Duodenal mucosa (tissue), 2 donors: ENCODE data around the gene WWTR1.

Source experiments
- H3K27ac ChIP-seq: one replicate; pipeline ENCODE4 v1.7.0; 2013; ENCODE audit warnings: low read depth, low read length
- H3K27me3 ChIP-seq, 2 donors: one replicate each; pipeline ENCODE4 v1.7.0; 2013; ENCODE audit warnings: low read length in 2 of 2, control low read depth in 1 of 2; ENCODE audit not compliant: insufficient read depth in 2 of 2, control insufficient read depth in 1 of 2
- H3K36me3 ChIP-seq, 2 donors: one replicate each; pipeline ENCODE4 v1.7.0; 2013; ENCODE audit warnings: low read length in 2 of 2, control low read depth in 1 of 2; ENCODE audit not compliant: insufficient read depth in 2 of 2, control insufficient read depth in 1 of 2
- H3K4me1 ChIP-seq, 2 donors: one replicate each; pipeline ENCODE4 v1.7.0; 2013; ENCODE audit warnings: low read length in 2 of 2, control low read depth in 1 of 2; ENCODE audit not compliant: insufficient read depth in 2 of 2, control insufficient read depth in 1 of 2
- H3K4me3 ChIP-seq, 2 donors: one replicate each; pipeline ENCODE4 v1.7.0; 2013; ENCODE audit warnings: low read length in 2 of 2, low read depth in 1 of 2
- H3K9ac ChIP-seq, 2 donors: one replicate each; pipeline ENCODE4 v1.7.0; 2013; ENCODE audit warnings: low read length in 2 of 2, low read depth in 1 of 2
- H3K9me3 ChIP-seq, 2 donors: one replicate each; pipeline ENCODE4 v1.7.0; 2013; ENCODE audit warnings: low read length in 2 of 2, control low read depth in 1 of 2; ENCODE audit not compliant: control insufficient read depth in 1 of 2

The WWTR1 gene

GRCh38 chr3:149541091-149541491, 116.7 kb downstream of the WWTR1 start:
- Histone ChIP-seq H3K27me3 (no peaks in the 10 kb centered on the region), H3K9me3 (no peaks in the 10 kb centered on the region), H3K4me1 (no peaks in the 10 kb centered on the region), H3K9ac (no peak overlapping the region), H3K27ac (no peak overlapping the region), H3K4me3 (no peak overlapping the region), H3K36me3 (no peaks in the 10 kb centered on the region)

GRCh38 chr3:149538371-149538770, 119.5 kb downstream of the WWTR1 start:
- Histone ChIP-seq H3K36me3 (no peaks in the 10 kb centered on the region), H3K4me1 (no peaks in the 10 kb centered on the region), H3K27ac (no peak overlapping the region), H3K9ac (no peak overlapping the region), H3K9me3 (no peaks in the 10 kb centered on the region), H3K27me3 (no peaks in the 10 kb centered on the region), H3K4me3 (no peak overlapping the region)

- no peak overlapping the region for H3K27ac ChIP-seq
- no peak overlapping the region for H3K9ac ChIP-seq
- peaks cover 0 to 4% of the 10 kb centered on the region in 2 donors for H3K4me1 ChIP-seq
- H3K9me3 ChIP-seq, result no peaks in the 10 kb centered on the region
- H3K4me3 ChIP-seq, result no peak overlapping the region
- no peaks in the 10 kb centered on the region for H3K36me3 ChIP-seq
- H3K27me3 ChIP-seq, result no peaks in the 10 kb centered on the region
Measured at GRCh38 chr3:149536429-149536828, 121.4 kb downstream of the WWTR1 start.

GRCh38 chr3:149535333-149535685, 122.5 kb downstream of the WWTR1 start:
- H3K4me3 ChIP-seq, result no peak overlapping the region
- no peak overlapping the region for H3K27ac ChIP-seq

GRCh38 chr3:149534671-149535332, 123.0 kb downstream of the WWTR1 start:
- no peaks in the 10 kb centered on the region for H3K27me3 ChIP-seq
- no peaks in the 10 kb centered on the region for H3K9me3 ChIP-seq
- H3K36me3 ChIP-seq, result no peaks in the 10 kb centered on the region
- no peak overlapping the region for H3K9ac ChIP-seq
- H3K4me3 ChIP-seq, result no peak overlapping the region
- H3K4me1 ChIP-seq, result peaks cover 0 to 4% of the 10 kb centered on the region in 2 donors
- H3K27ac ChIP-seq, result no peak overlapping the region

More at GRCh38 chr3:149535333-149535685, 122.5 kb downstream of the WWTR1 start:
- Histone ChIP-seq H3K9ac (no peak overlapping the region), H3K9me3 (no peaks in the 10 kb centered on the region), H3K27me3 (no peaks in the 10 kb centered on the region), H3K36me3 (no peaks in the 10 kb centered on the region), H3K4me1 (peaks cover 0 to 4% of the 10 kb centered on the region in 2 donors)

- no peak overlapping the region for H3K9ac ChIP-seq
- no peak overlapping the region for H3K27ac ChIP-seq
- no peaks in the 10 kb centered on the region for H3K27me3 ChIP-seq
- no peaks in the 10 kb centered on the region for H3K9me3 ChIP-seq
- peaks cover 0 to 4% of the 10 kb centered on the region in 2 donors for H3K4me1 ChIP-seq
- H3K36me3 ChIP-seq, result no peaks in the 10 kb centered on the region
- H3K4me3 ChIP-seq, result no peak overlapping the region
Measured at GRCh38 chr3:149534082-149534481, 123.7 kb downstream of the WWTR1 start.

- H3K27me3 ChIP-seq, result no peaks in the 10 kb centered on the region
- H3K4me3 ChIP-seq, result peak overlapping the region in 1 of 2 donors; percentile 13
- H3K9me3 ChIP-seq, result no peaks in the 10 kb centered on the region
- no peak overlapping the region for H3K9ac ChIP-seq
- no peaks in the 10 kb centered on the region for H3K36me3 ChIP-seq
- H3K27ac ChIP-seq, result no peak overlapping the region
- H3K4me1 ChIP-seq, result peaks cover 0 to 4% of the 10 kb centered on the region in 2 donors
Measured at GRCh38 chr3:149532489-149533180, 125.2 kb downstream of the WWTR1 start.

GRCh38 chr3:149529099-149529498, 128.7 kb downstream of the WWTR1 start:
- Histone ChIP-seq H3K9me3 (no peaks in the 10 kb centered on the region), H3K9ac (no peak overlapping the region), H3K27ac (no peak overlapping the region), H3K27me3 (no peaks in the 10 kb centered on the region), H3K4me1 (peaks cover 0 to 4% of the 10 kb centered on the region in 2 donors), H3K4me3 (no peak overlapping the region), H3K36me3 (no peaks in the 10 kb centered on the region)

GRCh38 chr3:149528340-149528650, 129.5 kb downstream of the WWTR1 start:
- Histone ChIP-seq H3K36me3 (no peaks in the 10 kb centered on the region), H3K9ac (no peak overlapping the region), H3K27ac (peak overlapping the region; percentile 54), H3K9me3 (no peaks in the 10 kb centered on the region), H3K4me1 (peaks cover 0 to 4% of the 10 kb centered on the region in 2 donors), H3K4me3 (no peak overlapping the region), H3K27me3 (no peaks in the 10 kb centered on the region)

GRCh38 chr3:149527531-149528339, 130.1 kb downstream of the WWTR1 start:
- H3K4me3 ChIP-seq, result no peak overlapping the region
- peaks cover 0 to 2% of the 10 kb centered on the region in 2 donors for H3K4me1 ChIP-seq
- no peaks in the 10 kb centered on the region for H3K9me3 ChIP-seq
- H3K9ac ChIP-seq, result no peak overlapping the region
- peak overlapping the region; percentile 54 for H3K27ac ChIP-seq
- no peaks in the 10 kb centered on the region for H3K27me3 ChIP-seq
- H3K36me3 ChIP-seq, result no peaks in the 10 kb centered on the region
